WTC11 (cell line): Measurements from ENCODE around the gene GLE1. TPM values are rescaled to one million over a fixed set of nuclear protein-coding genes. Genes with fewer than 3 reads are reported as not detected.

Experiments
- ATAC-seq: fragments of 200-7000 bp; cut with Tn5 transposase; 2 replicates; pipeline ENCODE4 v1.10.0; 2021; ENCODE audit warnings: mild to moderate bottlenecking, moderate library complexity
- CTCF ChIA-PET: fragments of 300-600 bp; sonication (Branson Sonifier 250); formaldehyde crosslinking; loops from one replicate; lab custom pipeline; 2021; ENCODE audit warnings: antibody characterized with exemption; lab: Charles Lee
- POLR2A ChIA-PET: fragments of 350-600 bp; sonication (Branson Sonifier 250); formaldehyde crosslinking; loops from one replicate; lab custom pipeline; 2021; ENCODE audit warnings: antibody characterized with exemption; lab: Charles Lee
- DNase-seq: peaks from one replicate; pipeline ENCODE4 v3.0.0; 2021; ENCODE audit warnings: low spot score
- H3K27ac Mint-ChIP-seq: 2 replicates; pipeline ENCODE4 v1.8.0; 2021; ENCODE audit warnings: mixed read lengths
- H3K27me3 Mint-ChIP-seq: 2 replicates; pipeline ENCODE4 v1.8.0; 2021; ENCODE audit warnings: low read depth, mild to moderate bottlenecking, moderate library complexity, mixed read lengths
- H3K36me3 Mint-ChIP-seq: 2 replicates; pipeline ENCODE4 v1.8.0; 2021; ENCODE audit warnings: mixed read lengths
- H3K4me1 Mint-ChIP-seq: 2 replicates; pipeline ENCODE4 v1.8.0; 2022; ENCODE audit warnings: mixed read lengths
- H3K4me3 Mint-ChIP-seq: 2 replicates; pipeline ENCODE4 v1.8.0; 2021; ENCODE audit warnings: mild to moderate bottlenecking, moderate library complexity, mixed read lengths
- H3K9me3 Mint-ChIP-seq: 2 replicates; pipeline ENCODE4 v1.8.0; 2021; ENCODE audit warnings: mixed read lengths
- ATF2 ChIP-seq: sonication (generic); formaldehyde crosslinking; IDR thresholded peaks from 2 replicates; pipeline ENCODE4 v1.8.1; 2022; ENCODE audit warnings: low read depth, missing genetic modification reagents, borderline replicate concordance
- CBFB ChIP-seq: sonication (generic); formaldehyde crosslinking; IDR thresholded peaks from 2 replicates; pipeline ENCODE4 v1.8.1; 2022; ENCODE audit warnings: mild to moderate bottlenecking, low read depth, missing genetic modification reagents
- CREB1 ChIP-seq: sonication (generic); formaldehyde crosslinking; IDR thresholded peaks from 2 replicates; pipeline ENCODE4 v1.8.0; 2023; ENCODE audit warnings: mild to moderate bottlenecking, missing genetic modification reagents
- CTCF ChIP-seq: fragments of 200-600 bp; IDR thresholded peaks from 2 replicates; pipeline ENCODE4 v1.8.0; 2022; ENCODE audit warnings: antibody characterized with exemption
- NFE2L1 ChIP-seq: sonication (generic); formaldehyde crosslinking; IDR thresholded peaks from 2 replicates; pipeline ENCODE4 v1.8.1; 2023; ENCODE audit warnings: missing genetic modification reagents
- TEAD1 ChIP-seq: sonication (generic); formaldehyde crosslinking; IDR thresholded peaks from 2 replicates; pipeline ENCODE4 v1.8.0; 2022; ENCODE audit warnings: mild to moderate bottlenecking, missing genetic modification reagents
- ZNF121 ChIP-seq: sonication (generic); formaldehyde crosslinking; IDR thresholded peaks from 2 replicates; pipeline ENCODE4 v1.8.0; 2023; ENCODE audit warnings: missing genetic modification reagents
- total RNA-seq: library from RNA; stranded (reverse); gene quantifications from 3 replicates; pipeline ENCODE4 v1.2.3, GENCODE V29; 2021
- TF ChIP-seq, protein P1 (sequence below): sonication (generic); formaldehyde crosslinking; IDR thresholded peaks from 2 replicates; pipeline ENCODE4 v1.8.1; 2023; ENCODE audit warnings: mild to moderate bottlenecking, moderate library complexity, missing genetic modification reagents
- TF ChIP-seq, protein P2 (sequence below): fragments of 250-450 bp; sonication (Bioruptor Pico); IDR thresholded peaks from 2 replicates; pipeline ENCODE4 v1.9.0; 2021; ENCODE audit warnings: mild to moderate bottlenecking, borderline replicate concordance
- TF ChIP-seq, protein P3 (sequence below): sonication (generic); formaldehyde crosslinking; IDR thresholded peaks from 2 replicates; pipeline ENCODE4 v1.8.1; 2022; ENCODE audit warnings: mild to moderate bottlenecking, moderate library complexity, missing genetic modification reagents

The GLE1 gene
- total RNA-seq, 1 experiment from 2014 or later: 19.7 TPM

GRCh38 chr9:128523199-128523925 is 18.8 kb downstream of the GLE1 start:
- CTCF ChIA-PET: interaction anchor here (0.8 kb wide), 1 partner anchor 329 kb away, joined by 3 read pairs; no protein-coding TSS in a partner anchor
- H3K27me3 Mint-ChIP-seq: no peaks in the 10 kb centered on the region
- ATAC-seq (peak; percentile 77), DNase-seq (peak; percentile 22)
- H3K4me1 Mint-ChIP-seq: no peaks in the 10 kb centered on the region
- H3K36me3 Mint-ChIP-seq: peaks cover 30% of the 10 kb centered on the region
- H3K9me3 Mint-ChIP-seq: peaks cover 11% of the 10 kb centered on the region
- TF ChIP-seq, protein P1, sequence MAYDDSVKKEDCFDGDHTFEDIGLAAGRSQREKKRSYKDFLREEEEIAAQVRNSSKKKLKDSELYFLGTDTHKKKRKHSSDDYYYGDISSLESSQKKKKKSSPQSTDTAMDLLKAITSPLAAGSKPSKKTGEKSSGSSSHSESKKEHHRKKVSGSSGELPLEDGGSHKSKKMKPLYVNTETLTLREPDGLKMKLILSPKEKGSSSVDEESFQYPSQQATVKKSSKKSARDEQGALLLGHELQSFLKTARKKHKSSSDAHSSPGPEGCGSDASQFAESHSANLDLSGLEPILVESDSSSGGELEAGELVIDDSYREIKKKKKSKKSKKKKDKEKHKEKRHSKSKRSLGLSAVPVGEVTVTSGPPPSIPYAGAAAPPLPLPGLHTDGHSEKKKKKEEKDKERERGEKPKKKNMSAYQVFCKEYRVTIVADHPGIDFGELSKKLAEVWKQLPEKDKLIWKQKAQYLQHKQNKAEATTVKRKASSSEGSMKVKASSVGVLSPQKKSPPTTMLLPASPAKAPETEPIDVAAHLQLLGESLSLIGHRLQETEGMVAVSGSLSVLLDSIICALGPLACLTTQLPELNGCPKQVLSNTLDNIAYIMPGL (CRISPR knock-in tag): no peak
- POLR2A ChIA-PET: no interaction called here
- H3K27ac Mint-ChIP-seq: no peak overlapping the region
- no peak overlapping the region for H3K4me3 Mint-ChIP-seq

GRCh38 chr9:128526720-128527119 is 22.2 kb downstream of the GLE1 start:
- no peaks in the 10 kb centered on the region for H3K27me3 Mint-ChIP-seq
- TF ChIP-seq TEAD1 (CRISPR knock-in tag): no peak
- TF ChIP-seq CBFB (CRISPR knock-in tag): no peak
- no peak for TF ChIP-seq CREB1 (CRISPR knock-in tag)
- TF ChIP-seq, protein P2, sequence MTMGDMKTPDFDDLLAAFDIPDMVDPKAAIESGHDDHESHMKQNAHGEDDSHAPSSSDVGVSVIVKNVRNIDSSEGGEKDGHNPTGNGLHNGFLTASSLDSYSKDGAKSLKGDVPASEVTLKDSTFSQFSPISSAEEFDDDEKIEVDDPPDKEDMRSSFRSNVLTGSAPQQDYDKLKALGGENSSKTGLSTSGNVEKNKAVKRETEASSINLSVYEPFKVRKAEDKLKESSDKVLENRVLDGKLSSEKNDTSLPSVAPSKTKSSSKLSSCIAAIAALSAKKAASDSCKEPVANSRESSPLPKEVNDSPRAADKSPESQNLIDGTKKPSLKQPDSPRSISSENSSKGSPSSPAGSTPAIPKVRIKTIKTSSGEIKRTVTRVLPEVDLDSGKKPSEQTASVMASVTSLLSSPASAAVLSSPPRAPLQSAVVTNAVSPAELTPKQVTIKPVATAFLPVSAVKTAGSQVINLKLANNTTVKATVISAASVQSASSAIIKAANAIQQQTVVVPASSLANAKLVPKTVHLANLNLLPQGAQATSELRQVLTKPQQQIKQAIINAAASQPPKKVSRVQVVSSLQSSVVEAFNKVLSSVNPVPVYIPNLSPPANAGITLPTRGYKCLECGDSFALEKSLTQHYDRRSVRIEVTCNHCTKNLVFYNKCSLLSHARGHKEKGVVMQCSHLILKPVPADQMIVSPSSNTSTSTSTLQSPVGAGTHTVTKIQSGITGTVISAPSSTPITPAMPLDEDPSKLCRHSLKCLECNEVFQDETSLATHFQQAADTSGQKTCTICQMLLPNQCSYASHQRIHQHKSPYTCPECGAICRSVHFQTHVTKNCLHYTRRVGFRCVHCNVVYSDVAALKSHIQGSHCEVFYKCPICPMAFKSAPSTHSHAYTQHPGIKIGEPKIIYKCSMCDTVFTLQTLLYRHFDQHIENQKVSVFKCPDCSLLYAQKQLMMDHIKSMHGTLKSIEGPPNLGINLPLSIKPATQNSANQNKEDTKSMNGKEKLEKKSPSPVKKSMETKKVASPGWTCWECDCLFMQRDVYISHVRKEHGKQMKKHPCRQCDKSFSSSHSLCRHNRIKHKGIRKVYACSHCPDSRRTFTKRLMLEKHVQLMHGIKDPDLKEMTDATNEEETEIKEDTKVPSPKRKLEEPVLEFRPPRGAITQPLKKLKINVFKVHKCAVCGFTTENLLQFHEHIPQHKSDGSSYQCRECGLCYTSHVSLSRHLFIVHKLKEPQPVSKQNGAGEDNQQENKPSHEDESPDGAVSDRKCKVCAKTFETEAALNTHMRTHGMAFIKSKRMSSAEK (CRISPR knock-in tag): no peak
- ChIA-PET POLR2A (no interaction called here), CTCF (no interaction called here)
- H3K36me3 Mint-ChIP-seq: peaks cover 14% of the 10 kb centered on the region
- DNase-seq: no peak
- no peak overlapping the region for H3K4me3 Mint-ChIP-seq
- no peak for ATAC-seq
- no peak overlapping the region for H3K27ac Mint-ChIP-seq
- no peaks in the 10 kb centered on the region for H3K9me3 Mint-ChIP-seq
- no peaks in the 10 kb centered on the region for H3K4me1 Mint-ChIP-seq

DNA sequence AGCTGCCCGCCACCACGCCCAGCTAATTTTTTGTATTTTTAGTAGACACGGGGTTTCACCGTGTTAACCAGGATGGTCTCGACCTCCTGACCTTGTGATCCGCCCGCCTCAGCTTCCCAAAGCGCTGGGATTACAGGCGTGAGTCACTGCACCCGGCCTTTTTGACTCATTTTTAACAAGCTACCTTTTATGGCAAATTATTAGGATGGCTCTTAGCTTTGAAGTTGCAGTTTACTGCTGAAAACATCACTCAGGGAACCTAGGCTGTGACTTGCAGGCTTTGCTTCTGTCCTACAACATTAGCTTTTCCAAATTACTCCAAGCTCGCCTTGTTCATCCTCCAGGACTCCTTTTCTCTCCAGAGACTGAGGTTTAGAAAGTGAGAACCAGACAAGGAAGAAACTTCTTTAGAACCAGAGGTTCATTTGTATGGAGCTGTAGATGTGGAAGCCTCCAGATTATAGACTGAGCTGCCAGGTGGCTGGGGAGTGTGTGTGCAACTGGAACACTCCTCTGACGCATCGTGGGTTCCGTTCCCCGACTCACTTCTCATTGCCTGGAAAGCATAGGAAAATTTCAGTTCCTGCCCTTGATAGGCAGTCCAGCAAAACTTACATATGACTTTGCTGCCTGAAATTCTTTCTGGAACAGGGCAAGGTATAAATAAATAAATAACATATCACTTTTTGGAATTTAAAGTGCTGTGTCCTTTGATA is 24.1 kb downstream of the GLE1 start:
- Mint-ChIP-seq H3K4me3 (no peak overlapping the region), H3K27ac (no peak overlapping the region), H3K36me3 (peaks cover 20% of the 10 kb centered on the region), H3K4me1 (no peaks in the 10 kb centered on the region), H3K9me3 (no peaks in the 10 kb centered on the region), H3K27me3 (no peaks in the 10 kb centered on the region)
- TF ChIP-seq, protein P3, sequence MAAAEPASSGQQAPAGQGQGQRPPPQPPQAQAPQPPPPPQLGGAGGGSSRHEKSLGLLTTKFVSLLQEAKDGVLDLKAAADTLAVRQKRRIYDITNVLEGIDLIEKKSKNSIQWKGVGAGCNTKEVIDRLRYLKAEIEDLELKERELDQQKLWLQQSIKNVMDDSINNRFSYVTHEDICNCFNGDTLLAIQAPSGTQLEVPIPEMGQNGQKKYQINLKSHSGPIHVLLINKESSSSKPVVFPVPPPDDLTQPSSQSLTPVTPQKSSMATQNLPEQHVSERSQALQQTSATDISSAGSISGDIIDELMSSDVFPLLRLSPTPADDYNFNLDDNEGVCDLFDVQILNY (CRISPR knock-in tag): no peak
- TF ChIP-seq CTCF (no peak), CBFB (CRISPR knock-in tag) (no peak), ZNF121 (no peak), ATF2 (CRISPR knock-in tag) (no peak), NFE2L1 (CRISPR knock-in tag) (no peak), CREB1 (CRISPR knock-in tag) (no peak)
- ChIA-PET POLR2A (no interaction called here), CTCF (interaction anchor here (0.6 to 0.9 kb wide), 2 partner anchors 23 to 145 kb away, joined by 3 read pairs; no protein-coding TSS in a partner anchor)
- ATAC-seq (no peak), DNase-seq (no peak)
